GM23338 (cell line): ENCODE data around the gene GADD45B.

Experiments used
- CREB1 ChIP-seq: fragments of 250-450 bp; sonication (Bioruptor Pico); IDR thresholded peaks from 2 replicates; pipeline ENCODE4 v1.5.0; 2020; ENCODE audit warnings: low read depth, mild to moderate bottlenecking, moderate library complexity
- EZH2 ChIP-seq: fragments of 200-600 bp; sonication (generic); IDR thresholded peaks from one replicate; pipeline ENCODE4 v1.8.0; 2017; ENCODE audit warnings: antibody characterized with exemption, mild to moderate bottlenecking, low read depth; ENCODE audit not compliant: unreplicated experiment
- EZH2phosphoT487 ChIP-seq: fragments of 200-600 bp; sonication (generic); IDR thresholded peaks from one replicate; pipeline ENCODE4 v1.8.1; 2018; ENCODE audit warnings: antibody characterized with exemption; ENCODE audit not compliant: unreplicated experiment
- NANOG ChIP-seq: IDR thresholded peaks from 2 replicates; pipeline ENCODE4 v1.6.1; 2016; ENCODE audit warnings: antibody characterized with exemption, borderline replicate concordance
- POLR2AphosphoS5 ChIP-seq: IDR thresholded peaks from 2 replicates; pipeline ENCODE4 v1.6.1; 2016; ENCODE audit warnings: antibody characterized with exemption, low read depth
- STAT1 ChIP-seq: IDR thresholded peaks from one replicate; pipeline ENCODE4 v1.6.1; 2016; ENCODE audit warnings: antibody characterized with exemption; ENCODE audit not compliant: unreplicated experiment
- TF ChIP-seq, protein P1 (sequence below), 2 experiments: fragments of 200-600 bp in 1 of 2; sonication (generic) in 1 of 2; conservative IDR thresholded peaks; 2 replicates each; pipeline versions ENCODE4 v1.5.1 to v1.6.1; 2016 to 2017; ENCODE audit warnings: antibody characterized with exemption in 2 of 2, low read depth in 2 of 2, mild to moderate bottlenecking in 2 of 2, moderate library complexity in 1 of 2
- TF ChIP-seq, protein P2 (sequence below): IDR thresholded peaks from one replicate; pipeline ENCODE4 v1.6.1; 2018; ENCODE audit warnings: antibody characterized with exemption; ENCODE audit not compliant: unreplicated experiment
- TF ChIP-seq, protein P3 (sequence below): IDR thresholded peaks from 2 replicates; pipeline ENCODE4 v1.6.1; 2016; ENCODE audit warnings: antibody characterized with exemption

DNA sequence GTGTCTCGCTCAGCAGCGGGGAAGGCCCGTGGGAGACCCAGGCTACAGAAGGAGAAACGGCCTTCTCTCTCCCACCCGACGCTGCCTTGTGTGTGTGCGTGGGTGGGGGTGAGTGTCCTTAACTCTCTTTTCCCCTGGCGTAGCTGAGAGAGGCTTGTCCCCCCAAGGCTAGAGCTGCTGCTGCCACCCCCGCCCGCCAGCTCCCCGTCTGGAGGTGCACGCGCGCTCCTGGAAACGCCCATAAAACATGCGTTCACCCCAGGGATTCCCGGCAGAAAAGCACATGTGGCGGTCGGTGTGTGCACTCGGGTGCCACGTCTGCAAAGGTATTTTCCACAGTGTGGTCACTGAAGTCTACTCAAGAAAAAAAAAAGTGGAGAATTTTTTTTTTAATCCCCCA, 36.1 kb downstream of the GADD45B start:
- TF ChIP-seq EZH2phosphoT487 = no peak
- TF ChIP-seq EZH2 = no peak
- TF ChIP-seq, protein P1, sequence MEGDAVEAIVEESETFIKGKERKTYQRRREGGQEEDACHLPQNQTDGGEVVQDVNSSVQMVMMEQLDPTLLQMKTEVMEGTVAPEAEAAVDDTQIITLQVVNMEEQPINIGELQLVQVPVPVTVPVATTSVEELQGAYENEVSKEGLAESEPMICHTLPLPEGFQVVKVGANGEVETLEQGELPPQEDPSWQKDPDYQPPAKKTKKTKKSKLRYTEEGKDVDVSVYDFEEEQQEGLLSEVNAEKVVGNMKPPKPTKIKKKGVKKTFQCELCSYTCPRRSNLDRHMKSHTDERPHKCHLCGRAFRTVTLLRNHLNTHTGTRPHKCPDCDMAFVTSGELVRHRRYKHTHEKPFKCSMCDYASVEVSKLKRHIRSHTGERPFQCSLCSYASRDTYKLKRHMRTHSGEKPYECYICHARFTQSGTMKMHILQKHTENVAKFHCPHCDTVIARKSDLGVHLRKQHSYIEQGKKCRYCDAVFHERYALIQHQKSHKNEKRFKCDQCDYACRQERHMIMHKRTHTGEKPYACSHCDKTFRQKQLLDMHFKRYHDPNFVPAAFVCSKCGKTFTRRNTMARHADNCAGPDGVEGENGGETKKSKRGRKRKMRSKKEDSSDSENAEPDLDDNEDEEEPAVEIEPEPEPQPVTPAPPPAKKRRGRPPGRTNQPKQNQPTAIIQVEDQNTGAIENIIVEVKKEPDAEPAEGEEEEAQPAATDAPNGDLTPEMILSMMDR (conservative IDR thresholded peaks at IDR 0.05; ENCODE audit: low read depth in 2 of 2) = no peak
- TF ChIP-seq, protein P2, sequence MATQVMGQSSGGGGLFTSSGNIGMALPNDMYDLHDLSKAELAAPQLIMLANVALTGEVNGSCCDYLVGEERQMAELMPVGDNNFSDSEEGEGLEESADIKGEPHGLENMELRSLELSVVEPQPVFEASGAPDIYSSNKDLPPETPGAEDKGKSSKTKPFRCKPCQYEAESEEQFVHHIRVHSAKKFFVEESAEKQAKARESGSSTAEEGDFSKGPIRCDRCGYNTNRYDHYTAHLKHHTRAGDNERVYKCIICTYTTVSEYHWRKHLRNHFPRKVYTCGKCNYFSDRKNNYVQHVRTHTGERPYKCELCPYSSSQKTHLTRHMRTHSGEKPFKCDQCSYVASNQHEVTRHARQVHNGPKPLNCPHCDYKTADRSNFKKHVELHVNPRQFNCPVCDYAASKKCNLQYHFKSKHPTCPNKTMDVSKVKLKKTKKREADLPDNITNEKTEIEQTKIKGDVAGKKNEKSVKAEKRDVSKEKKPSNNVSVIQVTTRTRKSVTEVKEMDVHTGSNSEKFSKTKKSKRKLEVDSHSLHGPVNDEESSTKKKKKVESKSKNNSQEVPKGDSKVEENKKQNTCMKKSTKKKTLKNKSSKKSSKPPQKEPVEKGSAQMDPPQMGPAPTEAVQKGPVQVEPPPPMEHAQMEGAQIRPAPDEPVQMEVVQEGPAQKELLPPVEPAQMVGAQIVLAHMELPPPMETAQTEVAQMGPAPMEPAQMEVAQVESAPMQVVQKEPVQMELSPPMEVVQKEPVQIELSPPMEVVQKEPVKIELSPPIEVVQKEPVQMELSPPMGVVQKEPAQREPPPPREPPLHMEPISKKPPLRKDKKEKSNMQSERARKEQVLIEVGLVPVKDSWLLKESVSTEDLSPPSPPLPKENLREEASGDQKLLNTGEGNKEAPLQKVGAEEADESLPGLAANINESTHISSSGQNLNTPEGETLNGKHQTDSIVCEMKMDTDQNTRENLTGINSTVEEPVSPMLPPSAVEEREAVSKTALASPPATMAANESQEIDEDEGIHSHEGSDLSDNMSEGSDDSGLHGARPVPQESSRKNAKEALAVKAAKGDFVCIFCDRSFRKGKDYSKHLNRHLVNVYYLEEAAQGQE = no peak
- TF ChIP-seq POLR2AphosphoS5 = no peak
- TF ChIP-seq, protein P3, sequence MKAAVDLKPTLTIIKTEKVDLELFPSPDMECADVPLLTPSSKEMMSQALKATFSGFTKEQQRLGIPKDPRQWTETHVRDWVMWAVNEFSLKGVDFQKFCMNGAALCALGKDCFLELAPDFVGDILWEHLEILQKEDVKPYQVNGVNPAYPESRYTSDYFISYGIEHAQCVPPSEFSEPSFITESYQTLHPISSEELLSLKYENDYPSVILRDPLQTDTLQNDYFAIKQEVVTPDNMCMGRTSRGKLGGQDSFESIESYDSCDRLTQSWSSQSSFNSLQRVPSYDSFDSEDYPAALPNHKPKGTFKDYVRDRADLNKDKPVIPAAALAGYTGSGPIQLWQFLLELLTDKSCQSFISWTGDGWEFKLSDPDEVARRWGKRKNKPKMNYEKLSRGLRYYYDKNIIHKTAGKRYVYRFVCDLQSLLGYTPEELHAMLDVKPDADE = no peak
- no peak for TF ChIP-seq STAT1
- TF ChIP-seq NANOG = no peak
- no peak for TF ChIP-seq CREB1 (CRISPR knock-in tag)
